Panc1 (cell line): ENCODE results near the gene SMG1.
"Not testable (repeated sequence)": the region's sequence is repeated elsewhere in the genome, so short reads cannot be mapped to it uniquely, and the experiment has no call there.

Source experiments
- CTCF ChIP-seq: fragments of 450-650 bp; IDR thresholded peaks from 2 replicates; pipeline ENCODE4 v1.5.1; 2017; ENCODE audit warnings: mild to moderate bottlenecking
- POLR2AphosphoS5 ChIP-seq: IDR thresholded peaks from 2 replicates; pipeline ENCODE4 v1.6.1; 2012; ENCODE audit warnings: mild to moderate bottlenecking, low read depth, low read length, moderate library complexity

- TF ChIP-seq CTCF, POLR2AphosphoS5: not testable (repeated sequence)
Observed at GRCh38 chr16:18884456-18884855, 41.8 kb downstream of the SMG1 start.
